GM13976 (cell line): ENCODE results near the gene IKZF5.

Experiments
- DNase-seq: peaks from one replicate; pipeline ENCODE4 v3.0.0; 2012; ENCODE audit warnings: low spot score
- CTCF ChIP-seq: IDR thresholded peaks from 2 replicates; pipeline ENCODE4 v1.5.1; 2012; ENCODE audit warnings: borderline replicate concordance, mild to moderate bottlenecking; ENCODE audit not compliant: insufficient read depth; ENCODE audit errors: extremely low read depth, missing control alignments, control extremely low read depth
- in situ Hi-C: fragments of 300-500 bp; cut with MboI; formaldehyde crosslinking; loops from one replicate; pipeline ENCODE4 v1.12.0; 2022; ENCODE audit warnings: low sequenced_read_pairs, mixed read lengths, inconsistent platforms; ENCODE audit not compliant: unreplicated experiment

Gene IKZF5

GRCh38 chr10:123008355-123009104 lies at the start of gene IKZF5, which contains the start of gene ACADSB:
IKZF5 (minus strand) TSS chr10:123008795; CDS start chr10:122998625, 10,170 bp downstream.
ACADSB (plus strand) TSS chr10:123009006; CDS start chr10:123009030, 24 bp downstream.
- TF ChIP-seq CTCF = no peak
- in situ Hi-C loops = no loop called here
- DNase-seq = peak; percentile 100

GRCh38 chr10:123057968-123058367 lies 49.4 kb upstream of the IKZF5 start:
- in situ Hi-C loops = no loop called here

GRCh38 chr10:123045961-123046731 lies 37.6 kb upstream of the IKZF5 start:
- in situ Hi-C loops = loop anchor here (10.0 kb wide), 3 partner anchors 79 to 509 kb away; no protein-coding TSS in a partner anchor
- DNase-seq = no peak
- no peak for TF ChIP-seq CTCF

More at GRCh38 chr10:123057968-123058367, 49.4 kb upstream of the IKZF5 start:
- DNase-seq = no peak
- TF ChIP-seq CTCF = no peak

GRCh38 chr10:123044391-123044790 lies 35.8 kb upstream of the IKZF5 start:
- no peak for DNase-seq
- no peak for TF ChIP-seq CTCF
- in situ Hi-C loops = loop anchor here (10.0 kb wide), 3 partner anchors 80 to 510 kb away; no protein-coding TSS in a partner anchor

- DNase-seq = peak; percentile 70
- peak; percentile 66 for TF ChIP-seq CTCF
- in situ Hi-C loops = loop anchor here (10.0 kb wide), 3 partner anchors 81 to 511 kb away; no protein-coding TSS in a partner anchor
Observed at GRCh38 chr10:123043409-123043925, 34.9 kb upstream of the IKZF5 start.

- no peak for DNase-seq
- in situ Hi-C loops = loop anchor here (10.0 kb wide), 3 partner anchors 82 to 512 kb away; no protein-coding TSS in a partner anchor
- no peak for TF ChIP-seq CTCF
Observed at GRCh38 chr10:123042708-123043408, 34.3 kb upstream of the IKZF5 start.
